HTR-8/SVneo (cell line): ENCODE data around the gene ZNF594.
"Not testable (repeated sequence)": the region's sequence is repeated elsewhere in the genome, so short reads cannot be mapped to it uniquely, and the experiment has no call there.

Experiments used
- DNase-seq: peaks from one replicate; pipeline ENCODE4 v3.0.0; 2011; ENCODE audit warnings: low spot score, mixed read lengths; ENCODE audit not compliant: insufficient read length
- FAIRE-seq: peaks from 2 replicates; lab custom pipeline; 2011; peaks lifted over from hg19 to GRCh38; lab: Jason Lieb, UNC

ZNF594 gene

GRCh38 chr17:5138198-5138544 lies 53.5 kb downstream of the ZNF594 start:
- FAIRE-seq, DNase-seq: not testable (repeated sequence)

- FAIRE-seq, DNase-seq: not testable (repeated sequence)
Measured at GRCh38 chr17:5137511-5138197, 54.0 kb downstream of the ZNF594 start.

DNA sequence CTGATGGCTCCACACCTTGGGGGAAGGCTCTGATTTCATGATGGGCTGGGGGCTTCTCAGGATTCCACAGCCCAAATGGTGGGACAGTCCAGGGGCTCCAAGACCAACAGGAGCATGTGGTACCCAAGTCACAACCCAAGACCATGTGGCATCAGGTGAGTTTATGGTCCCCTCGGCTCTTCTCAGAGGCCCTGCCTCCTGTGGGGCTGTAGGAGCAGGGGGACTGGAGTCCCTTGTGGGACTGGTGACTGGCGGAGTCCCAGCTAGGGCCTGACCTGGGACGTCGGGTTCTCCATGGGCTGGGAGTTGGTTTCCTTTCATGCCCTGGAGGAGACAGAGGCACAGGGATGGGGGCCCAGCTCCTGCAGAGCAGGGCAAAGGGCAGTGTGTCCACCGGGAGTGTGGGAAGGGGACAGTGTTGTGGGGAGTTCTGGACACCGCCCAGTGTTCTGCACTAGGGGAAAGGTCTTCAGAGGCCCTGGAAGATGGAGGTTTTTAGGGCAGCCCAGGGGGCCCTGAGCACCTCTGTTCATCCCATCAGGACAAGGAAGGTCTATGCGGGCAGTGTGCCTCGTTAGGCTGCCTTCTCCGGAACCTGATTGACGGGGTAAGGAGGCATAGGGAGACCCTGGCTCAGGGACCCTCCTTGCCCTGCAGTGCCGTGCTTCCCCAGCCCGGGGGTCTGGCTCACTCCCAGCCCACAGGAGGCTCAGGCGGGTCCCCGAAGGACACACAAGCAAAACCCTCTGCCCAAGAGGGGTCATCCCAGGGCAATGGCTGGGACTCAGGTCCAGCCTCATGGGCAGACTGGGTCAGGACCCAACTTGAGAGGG lies 54.9 kb downstream of the ZNF594 start:
- FAIRE-seq, DNase-seq: not testable (repeated sequence)

- no peak for FAIRE-seq
- no peak for DNase-seq
Measured at GRCh38 chr17:5135726-5136579, 55.7 kb downstream of the ZNF594 start.

GRCh38 chr17:5135131-5135712 lies 56.4 kb downstream of the ZNF594 start:
- DNase-seq, FAIRE-seq: not testable (repeated sequence)

GRCh38 chr17:5134571-5134970 lies 57.1 kb downstream of the ZNF594 start:
- not testable (repeated sequence) for FAIRE-seq, DNase-seq

GRCh38 chr17:5133961-5134360 lies 57.7 kb downstream of the ZNF594 start:
- DNase-seq, FAIRE-seq: not testable (repeated sequence)

DNA sequence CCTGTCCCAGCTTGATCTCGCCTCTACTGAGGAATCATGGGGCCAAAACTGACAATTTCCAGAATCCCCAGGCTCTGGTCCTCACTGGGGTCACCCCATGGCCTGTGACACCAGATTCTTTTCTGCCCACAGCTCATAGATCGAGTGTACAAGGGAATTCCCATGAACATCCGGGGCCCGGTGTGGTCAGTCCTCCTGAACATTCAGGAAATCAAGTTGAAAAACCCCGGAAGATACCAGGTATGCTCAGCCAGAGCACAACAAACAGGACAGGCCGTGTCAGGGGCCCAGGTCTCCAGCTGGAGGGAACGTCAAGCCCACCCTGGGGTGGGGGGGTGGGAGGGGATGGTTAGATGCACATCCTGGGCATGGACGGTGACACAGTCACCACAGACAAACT lies 58.4 kb downstream of the ZNF594 start:
- FAIRE-seq (no peak), DNase-seq (no peak)

DNA sequence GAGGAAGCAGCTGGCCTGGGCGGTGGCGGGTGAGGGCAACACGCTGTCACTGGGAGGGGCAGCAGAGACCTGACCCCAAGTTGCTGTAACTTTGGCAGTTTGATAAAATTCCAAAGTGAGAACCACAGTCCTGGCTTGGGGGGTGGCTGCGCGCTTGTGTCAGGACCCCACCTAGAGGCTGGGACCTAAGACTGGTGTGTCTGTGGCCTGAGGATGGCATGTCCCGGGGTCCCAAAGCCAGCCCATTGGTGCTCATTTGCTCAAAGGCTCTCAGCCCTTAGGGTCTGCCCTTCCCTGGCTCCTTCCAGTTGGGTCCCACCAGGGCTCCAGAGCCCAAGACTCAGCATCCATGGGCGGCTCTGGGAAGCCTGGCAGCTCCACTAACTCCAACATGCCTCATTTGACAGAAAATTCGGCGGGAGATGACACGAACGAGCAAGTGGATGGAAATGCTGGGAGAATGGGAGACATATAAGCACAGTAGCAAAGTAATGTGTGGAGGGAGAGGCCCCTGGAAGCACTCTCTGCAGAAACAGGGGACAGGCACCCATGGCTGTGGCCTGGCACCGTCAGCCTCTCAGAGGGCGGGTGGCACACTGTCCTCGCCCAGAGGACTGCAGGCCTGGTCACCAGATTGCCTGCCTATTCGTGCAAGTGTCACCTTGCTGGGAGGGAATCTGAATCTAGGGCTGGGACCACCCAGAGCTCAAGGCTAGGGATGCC lies 59.0 kb downstream of the ZNF594 start:
- DNase-seq, FAIRE-seq: not testable (repeated sequence)

DNA sequence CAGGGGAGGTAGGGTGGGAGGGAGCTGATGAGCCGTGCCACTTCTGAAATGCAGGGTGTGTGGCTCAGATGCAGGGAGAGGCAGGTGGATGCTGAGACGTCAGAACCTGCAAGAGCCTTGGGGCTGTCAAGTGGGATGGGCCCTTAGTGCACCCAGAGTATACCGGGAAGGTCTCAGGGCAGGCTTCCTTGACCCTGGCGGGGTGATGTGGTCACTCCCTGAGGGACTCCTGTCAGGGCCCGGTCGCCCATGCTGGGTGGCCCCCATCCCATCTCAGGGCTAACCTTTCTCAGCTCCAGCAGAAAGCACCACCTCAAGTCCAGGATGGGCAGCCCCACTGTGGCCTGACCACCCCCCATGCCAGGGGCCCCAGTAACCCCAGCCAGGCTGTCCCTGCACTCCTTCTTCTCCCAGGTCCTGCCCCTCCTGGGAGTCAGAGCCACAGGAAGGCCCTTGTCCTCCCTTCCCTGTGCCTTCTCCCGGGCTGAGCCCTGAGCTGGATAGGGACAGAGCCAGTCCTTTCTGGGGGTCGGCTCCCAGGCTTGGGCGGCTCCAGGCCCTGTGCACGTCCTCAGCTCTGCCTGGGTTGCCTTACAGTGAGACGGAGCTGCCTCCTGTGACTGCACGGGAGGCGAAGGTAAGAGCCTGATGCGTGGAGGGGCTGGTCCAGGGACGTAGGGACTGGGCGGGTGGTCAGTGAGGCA lies 59.7 kb downstream of the ZNF594 start:
- not testable (repeated sequence) for FAIRE-seq, DNase-seq

DNA sequence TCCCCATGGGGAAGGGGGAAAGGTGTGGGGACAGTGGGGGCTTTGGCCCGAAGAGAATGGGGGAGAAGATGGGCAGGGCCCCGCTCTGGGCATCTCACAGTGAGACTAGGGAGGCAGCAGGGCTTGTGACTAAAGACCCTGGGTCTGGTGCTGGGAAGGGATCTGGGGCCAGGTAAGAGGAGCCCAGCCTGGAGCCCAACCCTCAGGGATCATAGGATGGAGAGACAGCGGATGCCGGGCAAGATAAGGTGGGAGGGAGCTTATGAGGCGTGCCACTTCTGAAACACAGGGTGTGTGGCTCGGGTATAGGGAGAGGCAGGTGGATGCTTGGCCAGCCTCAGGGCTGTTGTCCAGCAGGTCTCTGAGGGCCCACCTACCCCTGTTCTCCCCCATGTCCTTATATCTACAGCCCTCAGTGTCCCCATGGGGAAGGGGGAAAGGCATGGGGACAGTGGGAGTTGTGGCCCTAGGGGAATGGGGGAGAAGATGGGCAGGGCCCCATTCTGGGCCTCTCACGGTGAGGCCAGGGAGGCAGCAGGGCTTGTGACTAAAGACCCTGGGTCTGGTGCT lies 60.4 kb downstream of the ZNF594 start:
- DNase-seq (no peak), FAIRE-seq (no peak)

GRCh38 chr17:5130687-5131086 lies 61.0 kb downstream of the ZNF594 start:
- not testable (repeated sequence) for FAIRE-seq

DNA sequence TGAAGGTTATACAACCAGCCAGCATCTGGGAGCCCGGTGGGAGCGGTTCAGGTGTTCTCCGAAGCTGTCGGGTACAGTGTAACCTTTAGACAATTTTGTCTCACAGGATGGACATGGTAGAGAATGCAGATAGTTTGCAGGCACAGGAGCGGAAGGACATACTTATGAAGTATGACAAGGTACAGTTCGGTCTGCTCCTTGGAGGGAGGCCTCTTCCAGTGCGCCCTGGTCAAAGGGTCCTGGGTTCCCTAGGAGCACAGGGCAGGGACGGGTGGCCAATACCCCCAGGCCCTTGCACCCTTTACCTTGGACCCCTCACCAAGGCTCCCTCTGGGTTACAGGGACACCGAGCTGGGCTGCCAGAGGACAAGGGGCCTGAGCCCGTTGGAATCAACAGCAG lies 61.4 kb downstream of the ZNF594 start:
- FAIRE-seq, DNase-seq: not testable (repeated sequence)

More at GRCh38 chr17:5130687-5131086, 61.0 kb downstream of the ZNF594 start:
- DNase-seq, result not testable (repeated sequence)

- FAIRE-seq, DNase-seq: not testable (repeated sequence)
Measured at GRCh38 chr17:5129770-5130169, 61.9 kb downstream of the ZNF594 start.
